ENCODE data around the gene TTC36. TPM values are rescaled to one million over a fixed set of nuclear protein-coding genes. Genes with fewer than 3 reads are reported as not detected.

The TTC36 gene
- total and polyA plus RNA-seq, 2 of the 13 experiments (the other 11 are each of a cell fraction or from before 2014, with no cell fraction given): 0.13 to 0.40 TPM

DNA sequence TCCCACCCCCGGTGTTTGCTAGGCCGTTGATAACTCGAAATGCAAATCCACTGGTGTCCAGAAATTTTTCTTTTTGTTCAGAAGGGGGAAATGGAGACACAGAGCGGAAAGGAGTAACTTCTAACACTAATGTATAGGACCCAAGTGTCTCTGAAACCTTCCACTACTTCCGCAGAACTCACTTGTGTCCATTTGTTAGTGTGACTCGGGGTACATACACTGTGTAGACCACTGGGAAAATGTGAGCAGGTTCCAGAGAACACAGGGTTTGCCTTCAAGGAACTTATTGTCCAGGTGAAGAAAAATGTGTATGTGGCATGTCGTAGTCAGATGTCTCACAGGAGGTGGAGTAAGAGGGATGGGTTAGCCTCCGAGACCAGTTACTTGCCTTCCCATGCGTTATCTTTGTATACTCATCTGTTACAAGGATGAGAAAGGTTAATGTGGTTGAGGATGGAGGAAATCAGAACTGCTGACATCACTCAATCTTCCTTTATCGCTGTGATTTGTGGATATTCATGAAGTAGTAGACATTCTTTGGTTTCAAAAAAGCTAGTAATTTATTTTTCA lies 45.8 kb downstream of the TTC36 start:
- H2AFZ ChIP-seq (ENCODE audit: low read length): no peak overlapping the region

More for the DNA sequence above, 45.8 kb downstream of the TTC36 start:
- ChIA-PET POLR2A (interaction anchor here (0.8 to 2.7 kb wide), 6 partner anchors 32 to 803 kb away, joined by 3 to 17 read pairs (median 5); partner anchors contain the start of genes PHLDB1 and TMEM25), CTCF (ENCODE audit: low intra/inter-chr PET ratio, low total read pairs) (no interaction called here)
- DNase-seq (ENCODE audit: low spot score) (peak; percentile 27), ATAC-seq (peak; percentile 57), FAIRE-seq (no peak)
- peak overlapping the region; percentile 83 for H3K4me2 ChIP-seq (ENCODE audit: low read depth, low read length)
- H3K9me3 ChIP-seq (ENCODE audit: low read length): no peaks in the 10 kb centered on the region
- H3K9ac ChIP-seq (ENCODE audit: insufficient read depth, low read depth, low read length): peak overlapping the region; percentile 100
- WGBS (ENCODE audit: low lambda C conversion rate): 0% methylated on average over 10 of the region's 10 CpGs
- H3K27ac ChIP-seq (ENCODE audit: extremely low read length, insufficient read depth, low read length): peak overlapping the region; percentile 95
- BruUV-seq (replicated peaks): no TSS peak
- peak; percentile 64 for TF ChIP-seq MAFF (IDR thresholded peaks at IDR 0.05; ENCODE audit: low read depth, low read length)
- TF ChIP-seq, protein P1, sequence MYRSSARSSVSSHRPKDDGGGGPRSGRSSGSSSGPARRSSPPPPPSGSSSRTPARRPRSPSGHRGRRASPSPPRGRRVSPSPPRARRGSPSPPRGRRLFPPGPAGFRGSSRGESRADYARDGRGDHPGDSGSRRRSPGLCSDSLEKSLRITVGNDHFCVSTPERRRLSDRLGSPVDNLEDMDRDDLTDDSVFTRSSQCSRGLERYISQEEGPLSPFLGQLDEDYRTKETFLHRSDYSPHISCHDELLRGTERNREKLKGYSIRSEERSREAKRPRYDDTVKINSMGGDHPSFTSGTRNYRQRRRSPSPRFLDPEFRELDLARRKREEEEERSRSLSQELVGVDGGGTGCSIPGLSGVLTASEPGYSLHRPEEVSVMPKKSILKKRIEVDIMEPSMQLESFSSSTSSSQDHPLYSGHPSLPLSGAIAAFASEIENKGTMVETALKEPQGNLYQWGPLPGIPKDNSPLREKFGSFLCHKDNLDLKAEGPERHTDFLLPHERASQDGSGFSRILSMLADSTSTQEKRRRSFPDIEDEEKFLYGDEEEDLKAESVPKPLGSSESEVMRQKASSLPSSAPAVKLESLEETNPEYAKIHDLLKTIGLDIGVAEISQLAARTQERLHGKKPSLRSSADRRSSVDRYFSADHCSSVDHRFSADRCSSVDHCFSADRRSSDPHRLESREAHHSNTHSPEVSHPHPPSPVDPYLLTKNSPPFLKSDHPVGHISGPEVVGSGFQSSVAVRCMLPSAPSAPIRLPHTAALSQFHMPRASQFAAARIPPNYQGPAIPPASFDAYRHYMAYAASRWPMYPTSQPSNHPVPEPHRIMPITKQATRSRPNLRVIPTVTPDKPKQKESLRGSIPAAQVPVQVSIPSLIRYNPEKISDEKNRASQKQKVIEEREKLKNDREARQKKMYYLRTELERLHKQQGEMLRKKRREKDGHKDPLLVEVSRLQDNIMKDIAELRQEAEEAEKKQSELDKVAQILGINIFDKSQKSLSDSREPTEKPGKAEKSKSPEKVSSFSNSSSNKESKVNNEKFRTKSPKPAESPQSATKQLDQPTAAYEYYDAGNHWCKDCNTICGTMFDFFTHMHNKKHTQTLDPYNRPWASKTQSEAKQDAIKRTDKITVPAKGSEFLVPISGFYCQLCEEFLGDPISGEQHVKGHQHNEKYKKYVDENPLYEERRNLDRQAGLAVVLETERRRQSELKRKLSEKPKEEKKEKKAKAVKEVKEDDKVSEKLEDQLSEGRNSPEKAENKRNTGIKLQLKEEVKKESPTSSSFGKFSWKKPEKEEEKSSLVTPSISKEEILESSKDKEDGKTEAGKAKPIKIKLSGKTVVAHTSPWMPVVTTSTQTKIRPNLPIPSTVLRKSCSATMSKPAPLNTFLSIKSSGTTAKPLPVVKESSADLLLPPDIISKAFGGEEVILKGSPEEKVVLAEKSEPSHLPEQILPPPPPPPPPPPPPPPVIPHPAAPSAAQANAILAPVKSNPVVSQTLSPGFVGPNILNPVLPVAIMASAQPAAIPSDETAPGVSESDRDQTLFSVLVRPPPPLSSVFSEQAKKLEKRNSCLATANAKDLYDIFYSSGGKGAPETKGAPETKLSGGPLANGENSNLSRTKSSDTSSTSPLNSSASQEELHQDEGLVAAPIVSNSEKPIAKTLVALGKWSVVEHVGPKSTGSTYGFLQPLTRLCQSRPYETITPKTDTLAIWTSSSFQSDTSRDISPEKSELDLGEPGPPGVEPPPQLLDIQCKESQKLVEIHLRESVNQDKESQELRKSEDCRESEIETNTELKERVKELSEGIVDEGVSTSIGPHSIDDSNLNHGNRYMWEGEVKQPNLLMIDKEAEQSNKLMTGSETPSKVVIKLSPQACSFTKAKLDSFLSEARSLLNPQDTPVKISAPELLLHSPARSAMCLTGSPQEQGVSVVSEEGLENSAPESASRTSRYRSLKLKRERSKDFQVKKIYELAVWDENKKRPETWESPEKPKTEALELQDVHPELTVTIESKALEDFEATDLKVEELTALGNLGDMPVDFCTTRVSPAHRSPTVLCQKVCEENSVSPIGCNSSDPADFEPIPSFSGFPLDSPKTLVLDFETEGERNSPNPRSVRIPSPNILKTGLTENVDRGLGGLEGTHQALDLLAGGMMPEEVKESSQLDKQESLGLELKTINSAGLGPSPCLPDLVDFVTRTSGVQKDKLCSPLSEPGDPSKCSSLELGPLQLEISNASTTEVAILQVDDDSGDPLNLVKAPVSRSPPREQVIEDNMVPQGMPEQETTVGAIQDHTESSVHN (CRISPR knock-in tag; IDR thresholded peaks at IDR 0.05): no peak
- peak; percentile 42; the same call in 1 of the 2 replicates for TF ChIP-seq SAP130 (CRISPR knock-in tag; IDR thresholded peaks at IDR 0.05; ENCODE audit: low read depth)
- no peak for TF ChIP-seq IKZF1 (IDR thresholded peaks at IDR 0.05)
- 0 out of 2 replicates have a peak, but pooled peaks have one; percentile 17 for TF ChIP-seq ZNF543 (CRISPR knock-in tag; IDR thresholded peaks at IDR 0.05)
- TF ChIP-seq LCORL (IDR thresholded peaks at IDR 0.05): no peak
- TF ChIP-seq LCORL (CRISPR knock-in tag; IDR thresholded peaks at IDR 0.05): 0 out of 2 replicates have a peak, but pooled peaks have one; percentile 8
- no peak for TF ChIP-seq HDAC6 (IDR thresholded peaks at IDR 0.05; ENCODE audit: low read depth, low read length)
- TF ChIP-seq KDM5A (IDR thresholded peaks at IDR 0.05; ENCODE audit: borderline replicate concordance, low read length): 0 out of 2 replicates have a peak, but pooled peaks have one; percentile 40
- peak in 1 of 2 experiments; percentile 30; a peak in 1 of 4 replicates for TF ChIP-seq POLR2A (IDR thresholded peaks at IDR 0.05; ENCODE audit: insufficient read depth in 1 of 2, low read depth in 2 of 2, low read length in 2 of 2)
- peak; percentile 58 to 76 for TF ChIP-seq MAFK (conservative IDR thresholded peaks at IDR 0.05 in 1 of 2, IDR thresholded peaks at IDR 0.05 in 1 of 2; ENCODE audit: low read length in 2 of 2)
- H3K27me3 ChIP-seq (ENCODE audit: control insufficient read depth in 1 of 2, insufficient read depth in 2 of 2, low read length in 2 of 2): no peaks in the 10 kb centered on the region; a peak in 1 of 5 replicates
- H3K36me3 ChIP-seq (replicated peaks in 1 of 2; ENCODE audit: control insufficient read depth in 1 of 2, insufficient read depth in 2 of 2, low read length in 2 of 2): peaks cover 0 to 7% of the 10 kb centered on the region in 2 experiments; a peak in 3 of 5 replicates
- intact Hi-C loops (cut with micrococcal nuclease; ENCODE audit: unreplicated experiment): loop anchor here (5.0 kb wide), 1 partner anchor 34 kb away; the partner anchor contains the start of gene PHLDB1
- peaks cover 57% of the 10 kb centered on the region for H3K4me1 ChIP-seq (ENCODE audit: insufficient read depth, low read length)
- in situ Hi-C loops (cut with HindIII; ENCODE audit: extremely low pct_ligation_motif_present, low pct_unique_long_range_greater_than_20kb): no loop called here
- H3K79me2 ChIP-seq (ENCODE audit: insufficient read depth, low read length): peaks cover 58% of the 10 kb centered on the region
- H4K20me1 ChIP-seq (ENCODE audit: insufficient read depth, low read length): peaks cover 45% of the 10 kb centered on the region
- H3K4me3 ChIP-seq (replicated peaks in 1 of 3; ENCODE audit: insufficient read depth in 1 of 3, low read depth in 2 of 3, low read length in 3 of 3): peak overlapping the region; percentile 68 to 97 (median 94)

Data from HepG2 (cell line).